Measurements from ENCODE around the gene FARSA. TPM values are rescaled to one million over a fixed set of nuclear protein-coding genes. Genes with fewer than 3 reads are reported as not detected.

Gene FARSA
- total RNA-seq, 4 donors from 2014 or later, result 22.7 to 44.7 (median 32.2) TPM

DNA sequence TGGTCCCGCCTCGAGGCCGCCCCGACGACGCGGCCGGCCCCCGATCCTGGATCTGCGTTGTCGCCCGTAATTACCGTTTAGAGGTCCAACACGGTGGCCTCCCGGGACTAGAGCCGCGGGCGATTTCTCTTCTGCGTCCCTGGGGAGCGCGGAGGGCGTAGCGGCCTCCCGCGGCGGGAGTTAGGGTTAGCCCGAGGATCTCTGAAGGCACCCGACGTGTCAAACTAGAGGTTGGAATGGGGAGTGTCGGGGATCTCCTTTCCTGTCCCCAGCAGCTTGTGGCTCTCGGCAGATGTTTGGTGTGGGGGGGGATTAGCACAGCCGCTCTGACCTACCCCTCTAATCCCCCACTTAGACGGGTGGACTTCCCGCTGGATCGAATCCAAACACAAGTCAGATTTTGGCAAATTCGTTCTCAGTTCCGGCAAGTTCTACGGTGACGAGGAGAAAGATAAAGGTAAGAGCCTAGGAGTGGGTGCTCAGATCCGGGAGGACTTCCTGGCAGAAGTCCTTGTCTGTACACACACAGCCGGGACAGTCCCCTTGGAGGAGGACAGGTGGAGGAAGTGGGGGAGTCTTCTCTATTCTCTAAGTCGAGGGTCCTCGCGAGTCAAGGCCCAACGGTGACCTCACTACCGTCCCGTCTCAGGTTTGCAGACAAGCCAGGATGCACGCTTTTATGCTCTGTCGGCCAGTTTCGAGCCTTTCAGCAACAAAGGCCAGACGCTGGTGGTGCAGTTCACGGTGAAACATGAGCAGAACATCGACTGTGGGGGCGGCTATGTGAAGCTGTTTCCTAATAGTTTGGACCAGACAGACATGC, 5.5 kb upstream of the FARSA start:
- no peaks in the 10 kb centered on the region for H3K27me3 ChIP-seq
- H3K4me1 ChIP-seq, result peaks cover 0 to 56% (median 22%) of the 10 kb centered on the region in 4 donors
- TF ChIP-seq, protein P1, sequence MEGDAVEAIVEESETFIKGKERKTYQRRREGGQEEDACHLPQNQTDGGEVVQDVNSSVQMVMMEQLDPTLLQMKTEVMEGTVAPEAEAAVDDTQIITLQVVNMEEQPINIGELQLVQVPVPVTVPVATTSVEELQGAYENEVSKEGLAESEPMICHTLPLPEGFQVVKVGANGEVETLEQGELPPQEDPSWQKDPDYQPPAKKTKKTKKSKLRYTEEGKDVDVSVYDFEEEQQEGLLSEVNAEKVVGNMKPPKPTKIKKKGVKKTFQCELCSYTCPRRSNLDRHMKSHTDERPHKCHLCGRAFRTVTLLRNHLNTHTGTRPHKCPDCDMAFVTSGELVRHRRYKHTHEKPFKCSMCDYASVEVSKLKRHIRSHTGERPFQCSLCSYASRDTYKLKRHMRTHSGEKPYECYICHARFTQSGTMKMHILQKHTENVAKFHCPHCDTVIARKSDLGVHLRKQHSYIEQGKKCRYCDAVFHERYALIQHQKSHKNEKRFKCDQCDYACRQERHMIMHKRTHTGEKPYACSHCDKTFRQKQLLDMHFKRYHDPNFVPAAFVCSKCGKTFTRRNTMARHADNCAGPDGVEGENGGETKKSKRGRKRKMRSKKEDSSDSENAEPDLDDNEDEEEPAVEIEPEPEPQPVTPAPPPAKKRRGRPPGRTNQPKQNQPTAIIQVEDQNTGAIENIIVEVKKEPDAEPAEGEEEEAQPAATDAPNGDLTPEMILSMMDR (IDR thresholded peaks at IDR 0.05), result peak in 2 of 5 experiments; percentile 14 to 42
- TF ChIP-seq EP300 (IDR thresholded peaks at IDR 0.05), result no peak
- H3K9me3 ChIP-seq, result no peaks in the 10 kb centered on the region
- peak overlapping the region; percentile 82 to 95 (median 90) for H3K27ac ChIP-seq
- 1 to 2% methylated on average over 30 to 44 of the region's 54 CpGs for WGBS, 2 donors
- DNase-seq (ENCODE audit: low spot score in 2 of 2), result no peak
- peaks cover 2 to 41% (median 34%) of the 10 kb centered on the region in 3 donors for H3K36me3 ChIP-seq
- peak overlapping the region; percentile 80 to 99 (median 92) for H3K4me3 ChIP-seq

DNA sequence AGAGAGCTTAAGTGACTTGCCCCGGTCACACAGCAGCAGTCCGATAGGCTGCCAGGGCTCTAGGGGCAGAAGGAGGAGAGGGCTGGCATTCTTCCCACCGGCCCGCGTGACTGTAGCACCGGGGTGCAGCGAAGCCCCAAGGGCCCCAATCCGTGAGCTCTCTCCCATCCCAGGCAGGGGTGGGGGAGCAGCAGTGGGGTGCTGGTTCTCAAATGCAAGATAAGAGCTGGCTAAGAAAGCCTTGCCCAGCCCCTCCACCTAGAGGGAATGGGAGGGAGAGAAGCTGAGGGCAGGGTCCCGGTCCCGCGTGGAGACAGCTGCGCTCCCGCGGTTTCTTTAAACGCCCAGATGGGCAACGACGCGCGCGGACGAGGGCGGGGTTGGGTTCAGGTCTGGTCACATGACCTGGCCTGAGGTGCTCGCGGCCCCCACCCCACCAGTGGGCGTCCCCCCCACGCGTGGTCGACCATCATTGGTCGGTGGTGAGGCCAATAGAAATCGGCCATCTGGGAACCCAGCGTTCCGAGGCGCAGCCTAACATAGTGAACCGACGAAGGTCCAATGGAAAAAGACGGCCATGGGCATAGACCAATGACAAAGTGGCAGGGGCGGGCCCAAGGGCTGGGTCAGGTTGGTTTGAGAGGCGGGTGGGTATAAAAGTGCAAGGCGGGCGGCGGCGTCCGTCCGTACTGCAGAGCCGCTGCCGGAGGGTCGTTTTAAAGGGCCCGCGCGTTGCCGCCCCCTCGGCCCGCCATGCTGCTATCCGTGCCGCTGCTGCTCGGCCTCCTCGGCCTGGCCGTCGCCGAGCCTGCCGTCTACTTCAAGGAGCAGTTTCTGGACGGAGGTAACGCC, 4.6 kb upstream of the FARSA start, which contains the start of gene CALR:
TSS of gene CALR (plus strand) at position 683 of the 852 bp plus-strand sequence. CDS start at position 754, 71 bp downstream.
- TF ChIP-seq POLR2A (IDR thresholded peaks at IDR 0.05), result peak; percentile 100
- peak; percentile 78 to 99 for TF ChIP-seq EP300 (IDR thresholded peaks at IDR 0.05)
- TF ChIP-seq, protein P1 (IDR thresholded peaks at IDR 0.05), result peak in 2 of 5 experiments; percentile 66 to 67
- Histone ChIP-seq H3K9me3 (no peaks in the 10 kb centered on the region), H3K27ac (peak within 1 kb of the TSS; percentile 82 to 95 (median 90)), H3K4me1 (peaks cover 0 to 52% (median 23%) of the 10 kb centered on the region in 4 donors), H3K4me3 (peak within 1 kb of the TSS; percentile 80 to 99 (median 92)), H3K27me3 (no peaks in the 10 kb centered on the region), H3K36me3 (peaks cover 2 to 33% (median 28%) of the 10 kb centered on the region in 3 donors)
- peak; percentile 99 to 100 for DNase-seq (ENCODE audit: low spot score in 2 of 2)
- WGBS, 2 donors, result 0 to 3% methylated on average over 19 to 31 of the region's 63 CpGs

DNA sequence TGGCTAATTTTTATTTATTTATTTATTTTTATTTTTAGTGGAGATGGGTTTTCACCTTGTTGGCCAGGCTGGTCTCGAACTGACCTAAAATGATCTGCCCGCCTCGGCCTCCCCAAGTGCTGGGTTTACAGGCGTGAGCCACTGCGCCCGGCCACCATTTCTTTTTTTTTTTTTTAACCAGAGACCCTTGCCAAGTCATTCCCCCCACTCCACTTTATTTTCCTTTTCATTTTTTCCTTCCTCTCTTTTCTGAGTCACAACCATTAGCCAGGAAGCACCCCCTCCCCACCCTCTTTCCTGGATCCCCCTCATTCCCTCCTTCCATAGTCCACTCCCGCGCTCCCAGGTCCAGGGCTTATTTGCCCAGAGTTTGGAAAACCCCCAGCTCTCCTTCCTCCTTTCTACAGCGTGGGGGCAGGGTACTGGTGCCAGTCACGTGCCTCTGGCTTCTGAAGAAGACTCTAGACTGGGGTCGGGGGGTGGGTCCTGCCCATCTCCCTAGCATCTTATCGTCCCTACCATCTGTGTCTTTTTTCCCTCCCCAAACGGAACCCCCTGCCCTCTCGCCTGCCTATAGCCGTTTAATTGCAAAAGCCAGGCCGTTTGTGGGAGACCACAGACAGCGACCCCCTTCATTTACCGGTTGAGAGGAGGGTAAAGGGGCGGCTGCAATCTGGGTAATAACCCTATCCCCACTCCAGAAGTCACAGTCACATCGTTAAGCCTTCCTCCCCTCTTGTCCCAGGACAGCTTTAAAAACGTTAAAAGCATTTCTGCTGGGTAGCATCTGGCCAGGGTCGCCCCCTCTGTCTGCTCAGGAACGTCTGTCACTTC, 3.8 kb upstream of the FARSA start:
- WGBS, 2 donors, result 22 to 23% methylated on average over 23 of the region's 23 CpGs
- H3K4me3 ChIP-seq, result peak overlapping the region; percentile 44 to 99 (median 92)
- no peaks in the 10 kb centered on the region for H3K27me3 ChIP-seq
- peaks cover 2 to 24% (median 21%) of the 10 kb centered on the region in 3 donors for H3K36me3 ChIP-seq
- TF ChIP-seq EP300 (IDR thresholded peaks at IDR 0.05) (no peak), POLR2A (IDR thresholded peaks at IDR 0.05) (no peak)
- TF ChIP-seq, protein P1 (IDR thresholded peaks at IDR 0.05), result no peak
- no peaks in the 10 kb centered on the region for H3K9me3 ChIP-seq
- peak in 1 of 2 donors; percentile 45 for DNase-seq (ENCODE audit: low spot score in 2 of 2)
- H3K4me1 ChIP-seq, result peaks cover 0 to 52% (median 29%) of the 10 kb centered on the region in 4 donors
- H3K27ac ChIP-seq, result peak overlapping the region; percentile 40 to 91 (median 62)

DNA sequence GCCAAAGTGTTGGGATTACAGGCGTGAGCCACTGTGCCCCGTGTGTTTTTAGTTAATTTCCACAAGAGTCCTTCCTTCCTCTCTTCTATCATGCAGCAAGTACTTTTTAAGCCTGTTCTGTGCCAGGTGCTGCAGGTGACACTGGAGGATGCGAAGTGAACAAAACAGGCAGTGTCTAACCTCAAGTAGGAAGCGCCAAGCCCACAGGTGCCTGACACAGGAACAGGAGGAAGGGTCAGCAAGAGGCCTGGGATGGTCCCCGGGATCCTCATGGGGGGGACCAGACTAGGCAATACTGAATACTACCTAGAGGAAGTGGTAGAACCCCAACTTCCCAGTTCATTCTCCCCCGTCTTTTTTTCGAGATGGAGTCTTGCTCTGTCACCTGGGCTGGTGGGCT, 3.1 kb upstream of the FARSA start:
- no peak overlapping the region for H3K4me3 ChIP-seq
- 75 to 77% methylated on average over 7 of the region's 7 CpGs for WGBS, 2 donors
- no peaks in the 10 kb centered on the region for H3K27me3 ChIP-seq
- peaks cover 0 to 17% (median 16%) of the 10 kb centered on the region in 3 donors for H3K36me3 ChIP-seq
- DNase-seq (ENCODE audit: low spot score in 2 of 2), result no peak
- H3K4me1 ChIP-seq, result peaks cover 0 to 54% (median 31%) of the 10 kb centered on the region in 4 donors
- H3K9me3 ChIP-seq, result no peaks in the 10 kb centered on the region
- no peak overlapping the region for H3K27ac ChIP-seq
- TF ChIP-seq, protein P1 (IDR thresholded peaks at IDR 0.05), result no peak
